GM12878 (cell line): ENCODE measurements around the gene NFATC2. TPM values are rescaled to one million over a fixed set of nuclear protein-coding genes. Genes with fewer than 3 reads are reported as not detected.

Experiments used
- ATAC-seq: fragments of 200-7000 bp; cut with Tn5 transposase; 3 replicates; pipeline ENCODE4 v1.9.1; 2020; ENCODE audit warnings: mild to moderate bottlenecking, moderate library complexity
- BruUV-seq: library from RNA; stranded (reverse); fragments of 400-500 nt; replicated peaks from 2 replicates; lab custom pipeline; 2021; lab: Mats Ljungman, UMichigan
- CTCF ChIA-PET: fragments of 300-600 bp; sonication (Branson Sonifier 250); formaldehyde crosslinking; extraction: SDS; loops from one replicate; lab custom pipeline; 2021; ENCODE audit warnings: inconsistent platforms; lab: Yijun Ruan, JAX
- POLR2A ChIA-PET: fragments of 350-600 bp; formaldehyde crosslinking; extraction: SDS; loops from one replicate; lab custom pipeline; 2021; ENCODE audit warnings: inconsistent platforms; lab: Charles Lee
- RAD21 ChIA-PET: fragments of 300-600 bp; sonication (Branson Sonifier 250); formaldehyde crosslinking; loops from one replicate; lab custom pipeline; 2023; ENCODE audit warnings: antibody characterized with exemption; ENCODE audit not compliant: unreplicated experiment; lab: Charles Lee
- SMC1A ChIA-PET: fragments of 300-600 bp; sonication (Branson Sonifier 250); formaldehyde crosslinking; loops from one replicate; lab custom pipeline; 2023; ENCODE audit not compliant: unreplicated experiment, uncharacterized antibody; lab: Charles Lee
- DNase-seq: peaks from one replicate; pipeline ENCODE4 v3.0.0-alpha.2; 2011; ENCODE audit warnings: low read depth, low spot score
- FAIRE-seq: peaks from 3 replicates; lab custom pipeline; 2011; peaks lifted over from hg19 to GRCh38; lab: Jason Lieb, UNC
- H2AFZ ChIP-seq: 2 replicates; pipeline ENCODE4 v1.6.0; 2011; ENCODE audit warnings: low read depth, low read length, control low read depth; ENCODE audit not compliant: control insufficient read depth
- H3K27ac ChIP-seq: 2 replicates; pipeline ENCODE4 v1.5.1; 2011; ENCODE audit warnings: control low read depth; ENCODE audit not compliant: control insufficient read depth, insufficient read depth
- H3K27me3 ChIP-seq, 2 experiments: replicated peaks in 1 of 2; 2 replicates each; pipeline versions ENCODE4 v1.6.0 to v1.6.1; 2011; ENCODE audit warnings: low read length in 1 of 2; ENCODE audit not compliant: control insufficient read depth in 2 of 2, insufficient read depth in 2 of 2
- H3K36me3 ChIP-seq, 2 experiments: 2 replicates each; pipeline ENCODE4 v1.5.1; 2011; ENCODE audit warnings: low read length in 1 of 2; ENCODE audit not compliant: control insufficient read depth in 2 of 2, insufficient read depth in 2 of 2
- H3K4me1 ChIP-seq: 2 replicates; pipeline ENCODE4 v1.6.1; 2011; ENCODE audit warnings: mild to moderate bottlenecking, low read length, moderate library complexity, mixed read lengths; ENCODE audit not compliant: control insufficient read depth, insufficient read depth
- H3K4me2 ChIP-seq: 2 replicates; pipeline ENCODE4 v1.6.0; 2011; ENCODE audit warnings: control low read depth; ENCODE audit not compliant: control insufficient read depth, insufficient read depth
- H3K4me3 ChIP-seq: fragments of 200-600 bp; sonication (generic); 2 replicates; pipeline ENCODE4 v1.5.1; 2016
- H3K79me2 ChIP-seq: 2 replicates; pipeline ENCODE4 v1.6.0; 2011; ENCODE audit warnings: low read length; ENCODE audit not compliant: control insufficient read depth, insufficient read depth
- H3K9ac ChIP-seq: 2 replicates; pipeline ENCODE4 v1.8.0; 2011; ENCODE audit warnings: low read length, control low read depth, mixed read lengths; ENCODE audit not compliant: control insufficient read depth, insufficient read depth
- H3K9me3 ChIP-seq: replicated peaks from 3 replicates; pipeline ENCODE4 v1.5.1; 2011; ENCODE audit warnings: mild to moderate bottlenecking, low read length; ENCODE audit not compliant: control insufficient read depth, insufficient read depth
- H4K20me1 ChIP-seq: 2 replicates; pipeline ENCODE4 v1.6.0; 2011; ENCODE audit not compliant: control insufficient read depth, insufficient read depth
- BMI1 ChIP-seq: fragments of 450-650 bp; IDR thresholded peaks from 2 replicates; pipeline ENCODE4 v1.6.1; 2016; ENCODE audit warnings: mild to moderate bottlenecking, moderate library complexity, borderline replicate concordance
- CBFB ChIP-seq: IDR thresholded peaks from 2 replicates; pipeline ENCODE4 v1.6.1; 2016; ENCODE audit warnings: antibody characterized with exemption, low read depth
- CBX5 ChIP-seq: sonication (generic); IDR thresholded peaks from 2 replicates; pipeline ENCODE4 v1.6.1; 2016; ENCODE audit warnings: low read depth, moderate library complexity, mild to moderate bottlenecking, inconsistent platforms
- CEBPB ChIP-seq, 2 experiments: fragments of 150-350 bp in 1 of 2; IDR thresholded peaks; 2 replicates each; pipeline ENCODE4 v1.6.1; 2012 to 2014; ENCODE audit warnings: low read depth in 2 of 2, low read length in 2 of 2, borderline replicate concordance in 1 of 2, inconsistent platforms in 1 of 2
- FOS ChIP-seq: IDR thresholded peaks from 3 replicates; pipeline ENCODE4 v1.6.1; 2011; ENCODE audit warnings: borderline replicate concordance; ENCODE audit not compliant: insufficient read length; ENCODE audit errors: extremely low read depth
- FOXM1 ChIP-seq: IDR thresholded peaks from 2 replicates; pipeline ENCODE4 v1.6.1; 2012; ENCODE audit warnings: low read depth, mild to moderate bottlenecking, inconsistent platforms, low read length, moderate library complexity
- KDM1A ChIP-seq: fragments of 200-600 bp; sonication (generic); IDR thresholded peaks from 2 replicates; pipeline ENCODE4 v1.6.1; 2016; ENCODE audit warnings: borderline replicate concordance
- NFXL1 ChIP-seq: fragments of 450-650 bp; IDR thresholded peaks from 2 replicates; pipeline ENCODE4 v1.6.1; 2017; ENCODE audit warnings: antibody characterized with exemption, mild to moderate bottlenecking, borderline replicate concordance
- NFYB ChIP-seq: IDR thresholded peaks from 2 replicates; pipeline ENCODE4 v1.6.1; 2011; ENCODE audit warnings: low read depth, mild to moderate bottlenecking, low read length, improper control_type of control experiment, moderate library complexity; ENCODE audit not compliant: insufficient read depth
- NR2F1 ChIP-seq: fragments of 450-650 bp; conservative IDR thresholded peaks from 2 replicates; pipeline ENCODE4 v1.6.1; 2017; ENCODE audit warnings: mild to moderate bottlenecking
- PAX8 ChIP-seq: fragments of 450-650 bp; IDR thresholded peaks from 2 replicates; pipeline ENCODE4 v1.6.1; 2017; ENCODE audit warnings: mild to moderate bottlenecking, moderate library complexity
- POLR2A ChIP-seq: IDR thresholded peaks from 2 replicates; pipeline ENCODE4 v1.6.1; 2011; ENCODE audit warnings: low read depth, mild to moderate bottlenecking, low read length
- SMARCA5 ChIP-seq: fragments of 450-650 bp; IDR thresholded peaks from 2 replicates; pipeline ENCODE4 v1.6.1; 2017; ENCODE audit warnings: mild to moderate bottlenecking
- TBL1XR1 ChIP-seq: IDR thresholded peaks from 2 replicates; pipeline ENCODE4 v1.6.1; 2012; ENCODE audit warnings: low read depth, low read length, improper control_type of control experiment
- TCF3 ChIP-seq: IDR thresholded peaks from 2 replicates; pipeline ENCODE4 v1.6.1; 2012; ENCODE audit warnings: low read depth, mild to moderate bottlenecking, low read length, borderline replicate concordance; ENCODE audit not compliant: insufficient read depth
- ZBED1 ChIP-seq: IDR thresholded peaks from 2 replicates; pipeline ENCODE4 v1.6.1; 2016; ENCODE audit warnings: borderline replicate concordance
- WGBS: methylation state at CpG from one replicate; pipeline ENCODE4 v1.1.6; 2016; ENCODE audit warnings: low lambda C conversion rate; ENCODE audit not compliant: insufficient replicate concordance, insufficient coverage; ENCODE audit errors: missing lambda C conversion rate; 5-methylcytosine and 5-hydroxymethylcytosine counted together
- in situ Hi-C: fragments of 300-500 bp; cut with MboI; formaldehyde crosslinking; loops from 9 replicates; pipeline ENCODE4 v1.14.3; 2018; ENCODE audit warnings: mixed read lengths
- intact Hi-C: fragments of 100-400 bp; cut with micrococcal nuclease; formaldehyde crosslinking; loops from one replicate; pipeline ENCODE4 v1.14.2; 2022; ENCODE audit not compliant: unreplicated experiment
- polyA plus RNA-seq, 11 experiments: library from polyadenylated mRNA; depleted of rRNA in 4 of 11; unstranded in 6 of 11; stranded (reverse) in 5 of 11; fragments of >200 nt; fragmentation: Nextera tagmentation in 4 of 11; fragmentation: Illumina TruSeq in 1 of 11; extraction: Ambion mirVana in 4 of 11; extraction: Trizol in 1 of 11; gene quantifications; 1 replicate in 1 of 11; 2 replicates in 10 of 11; pipeline versions ENCODE4 v1.2.1 to v1.2.3, GENCODE V29; 2011 to 2016; ENCODE audit warnings: inconsistent platforms in 2 of 11, missing spikeins in 2 of 11, low read depth in 1 of 11
- total RNA-seq, 4 experiments: library from RNA; depleted of rRNA in 3 of 4; stranded (reverse); fragments of >200 nt in 3 of 4; fragmentation: Illumina TruSeq in 1 of 4; extraction: Trizol in 1 of 4; gene quantifications; 2 replicates each; pipeline versions ENCODE4 v1.2.1 to v1.2.3, GENCODE V29; 2013 to 2021

Gene NFATC2
- total and polyA plus RNA-seq, 10 of the 15 experiments (the other 5 are each of a cell fraction or from before 2014, with no cell fraction given), result 3.3 to 20.0 (median 7.3) TPM

- H3K79me2 ChIP-seq, result peaks cover 70% of the 10 kb centered on the region
- H3K27me3 ChIP-seq, result no peaks in the 10 kb centered on the region
- in situ Hi-C loops (no loop called here), intact Hi-C loops (loop anchor here (1.0 kb wide), 1 partner anchor 15 kb away; no protein-coding TSS in a partner anchor)
- DNase-seq (no peak), ATAC-seq (no peak), FAIRE-seq (no peak)
- TF ChIP-seq POLR2A (no peak), KDM1A (no peak), NFXL1 (no peak), FOS (no peak), FOXM1 (no peak), TCF3 (no peak), CBFB (no peak), CEBPB (IDR thresholded peaks at IDR 0.05; ENCODE audit: borderline replicate concordance in 1 of 2, low read depth in 2 of 2, low read length in 2 of 2) (no peak), NR2F1 (no peak), NFYB (no peak), BMI1 (no peak), PAX8 (no peak), TBL1XR1 (no peak), SMARCA5 (no peak), ZBED1 (no peak), CBX5 (no peak)
- peak overlapping the region; percentile 62 for H3K4me2 ChIP-seq
- no peaks in the 10 kb centered on the region for H4K20me1 ChIP-seq
- ChIA-PET SMC1A (interaction anchor here (1.3 to 1.5 kb wide), 2 partner anchors 59 to 114 kb away, joined by 3 read pairs; no protein-coding TSS in a partner anchor), CTCF (interaction anchor here (0.7 to 3.1 kb wide), 2 partner anchors 58 to 150 kb away, joined by 4 to 11 read pairs; no protein-coding TSS in a partner anchor), POLR2A (no interaction called here), RAD21 (interaction anchor here (0.9 to 1.4 kb wide), 2 partner anchors 9 to 151 kb away, joined by 4 to 6 read pairs; no protein-coding TSS in a partner anchor)
- peaks cover 60% of the 10 kb centered on the region for H3K4me1 ChIP-seq
- H3K9ac ChIP-seq, result no peak overlapping the region; the same call in 1 of the 2 replicates
- H3K4me3 ChIP-seq, result no peak overlapping the region
- H2AFZ ChIP-seq, result no peak overlapping the region
- no peaks in the 10 kb centered on the region; a peak in 1 of 4 replicates for H3K36me3 ChIP-seq
- H3K27ac ChIP-seq, result peak overlapping the region; percentile 15; the same call in 1 of the 2 replicates
- no TSS peak for BruUV-seq
- H3K9me3 ChIP-seq, result no peaks in the 10 kb centered on the region
- WGBS, result 38% methylated on average over 6 of the region's 6 CpGs
Observed at GRCh38 chr20:51536116-51537069, 6.1 kb downstream of the NFATC2 start.
